ENCODE results near the gene ZNF280A.
"Not testable (repeated sequence)": the region's sequence is repeated elsewhere in the genome, so short reads cannot be mapped to it uniquely, and the experiment has no call there.

The ZNF280A gene

DNA sequence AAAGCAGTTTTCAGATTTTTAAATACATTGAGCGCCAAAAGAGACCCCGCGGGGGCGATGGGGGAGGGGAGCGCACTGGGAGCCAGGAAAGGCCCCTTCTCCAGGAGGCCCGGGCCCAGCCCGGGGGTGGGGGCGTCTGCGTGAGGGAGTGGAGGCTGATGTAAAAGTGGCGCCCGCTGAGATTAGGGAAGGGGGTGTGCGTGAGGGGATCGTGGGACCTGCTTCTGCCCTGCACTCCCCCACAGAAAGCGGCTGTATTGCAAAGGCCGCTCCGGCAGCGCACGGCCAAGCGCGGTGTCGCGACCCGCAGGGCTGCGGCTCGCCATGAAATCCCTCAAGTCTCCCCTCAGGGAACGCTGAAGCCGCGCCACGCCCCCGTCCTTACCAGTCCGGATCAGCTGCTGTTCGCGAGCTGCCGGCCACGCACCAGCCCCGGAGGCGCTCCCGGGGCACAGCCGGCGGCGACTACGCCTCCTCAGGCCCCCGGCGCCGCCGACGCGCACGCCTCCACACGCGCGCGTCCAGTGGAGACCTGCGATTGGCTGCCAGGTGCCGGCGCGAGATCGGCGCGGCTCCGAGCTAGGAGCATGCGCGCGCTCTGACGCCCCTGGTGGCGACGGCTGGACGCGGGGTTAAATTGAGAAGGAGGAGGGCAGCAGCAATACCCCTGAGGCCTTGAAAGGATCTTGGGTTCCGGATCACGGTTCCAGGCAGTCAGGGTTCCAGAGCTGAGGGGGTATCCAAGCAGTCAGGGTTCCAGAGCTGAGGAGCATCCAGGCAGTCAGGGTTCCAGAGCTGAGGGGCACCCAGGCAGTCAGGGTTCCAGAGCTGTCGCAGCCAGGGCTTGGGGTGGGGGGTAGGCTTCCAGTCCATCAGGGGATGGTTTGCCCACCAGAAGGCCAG, 11.5 kb downstream of the ZNF280A start, which contains the start of gene ZNF280B:
ZNF280B (minus strand) TSS at position 469 of the 903 bp plus-strand sequence. CDS start 19,344 bp downstream, outside the sequence.
- peak; percentile 45; the same call in 1 of the 2 replicates for TF ChIP-seq PPARA (CRISPR knock-in tag; IDR thresholded peaks at IDR 0.05; ENCODE audit: borderline replicate concordance)
- TF ChIP-seq ZNF565 (CRISPR knock-in tag; conservative IDR thresholded peaks at IDR 0.05; ENCODE audit: low read depth), result no peak
- ATAC-seq, result peak; percentile 100

DNA sequence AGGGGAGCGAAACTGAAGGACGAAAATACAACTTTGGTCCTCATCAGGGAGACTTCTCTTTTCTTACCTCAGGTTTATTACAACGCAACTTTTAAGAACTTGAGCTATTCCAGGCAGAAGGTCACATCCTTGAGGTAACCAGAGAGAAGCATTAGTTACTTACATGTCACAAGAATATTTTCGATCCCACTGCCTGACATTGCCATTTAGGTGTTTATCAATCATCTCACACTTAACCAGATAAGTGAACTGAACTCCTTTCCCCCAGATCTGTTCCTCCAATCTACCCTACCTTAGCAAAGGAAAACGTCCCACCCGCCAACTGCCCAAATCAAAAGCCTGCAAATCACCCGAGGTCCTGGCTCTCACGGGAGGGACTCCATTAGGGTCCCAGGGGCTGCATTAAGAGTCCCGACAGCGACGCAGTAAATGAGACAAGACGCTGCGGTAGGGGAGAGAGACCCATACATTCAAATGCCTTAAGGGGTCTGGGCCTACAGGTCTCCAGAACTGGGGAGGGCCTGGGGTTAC, 12.3 kb downstream of the ZNF280A start:
- peak; percentile 49 for ATAC-seq
- TF ChIP-seq ZFP30 (CRISPR knock-in tag; IDR thresholded peaks at IDR 0.05), result no peak
- no peak for TF ChIP-seq BACH2 (CRISPR knock-in tag; IDR thresholded peaks at IDR 0.05; ENCODE audit: borderline replicate concordance)
- TF ChIP-seq, protein P1, sequence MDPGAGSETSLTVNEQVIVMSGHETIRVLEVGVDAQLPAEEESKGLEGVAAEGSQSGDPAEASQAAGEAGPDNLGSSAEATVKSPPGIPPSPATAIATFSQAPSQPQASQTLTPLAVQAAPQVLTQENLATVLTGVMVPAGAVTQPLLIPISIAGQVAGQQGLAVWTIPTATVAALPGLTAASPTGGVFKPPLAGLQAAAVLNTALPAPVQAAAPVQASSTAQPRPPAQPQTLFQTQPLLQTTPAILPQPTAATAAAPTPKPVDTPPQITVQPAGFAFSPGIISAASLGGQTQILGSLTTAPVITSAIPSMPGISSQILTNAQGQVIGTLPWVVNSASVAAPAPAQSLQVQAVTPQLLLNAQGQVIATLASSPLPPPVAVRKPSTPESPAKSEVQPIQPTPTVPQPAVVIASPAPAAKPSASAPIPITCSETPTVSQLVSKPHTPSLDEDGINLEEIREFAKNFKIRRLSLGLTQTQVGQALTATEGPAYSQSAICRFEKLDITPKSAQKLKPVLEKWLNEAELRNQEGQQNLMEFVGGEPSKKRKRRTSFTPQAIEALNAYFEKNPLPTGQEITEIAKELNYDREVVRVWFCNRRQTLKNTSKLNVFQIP (CRISPR knock-in tag; IDR thresholded peaks at IDR 0.05; ENCODE audit: borderline replicate concordance, low read depth), result no peak
- TF ChIP-seq ZNF565 (CRISPR knock-in tag; conservative IDR thresholded peaks at IDR 0.05; ENCODE audit: low read depth), result no peak
- TF ChIP-seq CSRNP3 (CRISPR knock-in tag; IDR thresholded peaks at IDR 0.05), result no peak
- TF ChIP-seq ZNF8 (CRISPR knock-in tag; IDR thresholded peaks at IDR 0.05), result no peak
- no peak for TF ChIP-seq PPARA (CRISPR knock-in tag; IDR thresholded peaks at IDR 0.05; ENCODE audit: borderline replicate concordance)
- no peak for TF ChIP-seq ESRRG (CRISPR knock-in tag; IDR thresholded peaks at IDR 0.05)
- no peak for TF ChIP-seq OSR1 (CRISPR knock-in tag; IDR thresholded peaks at IDR 0.05)

- TF ChIP-seq ZC3H10 (CRISPR knock-in tag; IDR thresholded peaks at IDR 0.05), result no peak
- TF ChIP-seq, protein P2, sequence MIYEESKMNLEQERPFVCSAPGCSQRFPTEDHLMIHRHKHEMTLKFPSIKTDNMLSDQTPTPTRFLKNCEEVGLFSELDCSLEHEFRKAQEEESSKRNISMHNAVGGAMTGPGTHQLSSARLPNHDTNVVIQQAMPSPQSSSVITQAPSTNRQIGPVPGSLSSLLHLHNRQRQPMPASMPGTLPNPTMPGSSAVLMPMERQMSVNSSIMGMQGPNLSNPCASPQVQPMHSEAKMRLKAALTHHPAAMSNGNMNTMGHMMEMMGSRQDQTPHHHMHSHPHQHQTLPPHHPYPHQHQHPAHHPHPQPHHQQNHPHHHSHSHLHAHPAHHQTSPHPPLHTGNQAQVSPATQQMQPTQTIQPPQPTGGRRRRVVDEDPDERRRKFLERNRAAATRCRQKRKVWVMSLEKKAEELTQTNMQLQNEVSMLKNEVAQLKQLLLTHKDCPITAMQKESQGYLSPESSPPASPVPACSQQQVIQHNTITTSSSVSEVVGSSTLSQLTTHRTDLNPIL (CRISPR knock-in tag; IDR thresholded peaks at IDR 0.05; ENCODE audit: low read depth), result no peak
- TF ChIP-seq TOX (CRISPR knock-in tag; IDR thresholded peaks at IDR 0.05; ENCODE audit: borderline replicate concordance), result no peak
- no peak for TF ChIP-seq ZNF70 (CRISPR knock-in tag; IDR thresholded peaks at IDR 0.05)
- TF ChIP-seq ISL1 (CRISPR knock-in tag; IDR thresholded peaks at IDR 0.05), result no peak
- TF ChIP-seq OSR1 (CRISPR knock-in tag; IDR thresholded peaks at IDR 0.05), result no peak
- no peak for TF ChIP-seq BACH2 (CRISPR knock-in tag; IDR thresholded peaks at IDR 0.05; ENCODE audit: borderline replicate concordance)
- no peak for TF ChIP-seq RARB (CRISPR knock-in tag; IDR thresholded peaks at IDR 0.05)
- no peak for TF ChIP-seq PPARA (CRISPR knock-in tag; IDR thresholded peaks at IDR 0.05; ENCODE audit: borderline replicate concordance)
- no peak for TF ChIP-seq ESRRG (CRISPR knock-in tag; IDR thresholded peaks at IDR 0.05)
- TF ChIP-seq SNAI2 (CRISPR knock-in tag; IDR thresholded peaks at IDR 0.05), result no peak
- TF ChIP-seq ARNTL (CRISPR knock-in tag; IDR thresholded peaks at IDR 0.05; ENCODE audit: borderline replicate concordance, low read depth), result no peak
- no peak for TF ChIP-seq PATZ1 (CRISPR knock-in tag; IDR thresholded peaks at IDR 0.05; ENCODE audit: borderline replicate concordance)
- no peak for TF ChIP-seq ZFP3 (CRISPR knock-in tag; IDR thresholded peaks at IDR 0.05)
- no peak for TF ChIP-seq CSDC2 (CRISPR knock-in tag; IDR thresholded peaks at IDR 0.05)
- TF ChIP-seq TCF4 (CRISPR knock-in tag; IDR thresholded peaks at IDR 0.05; ENCODE audit: borderline replicate concordance), result no peak
- no peak for ATAC-seq
Observed at GRCh38 chr22:22506736-22507135, 13.3 kb downstream of the ZNF280A start.

DNA sequence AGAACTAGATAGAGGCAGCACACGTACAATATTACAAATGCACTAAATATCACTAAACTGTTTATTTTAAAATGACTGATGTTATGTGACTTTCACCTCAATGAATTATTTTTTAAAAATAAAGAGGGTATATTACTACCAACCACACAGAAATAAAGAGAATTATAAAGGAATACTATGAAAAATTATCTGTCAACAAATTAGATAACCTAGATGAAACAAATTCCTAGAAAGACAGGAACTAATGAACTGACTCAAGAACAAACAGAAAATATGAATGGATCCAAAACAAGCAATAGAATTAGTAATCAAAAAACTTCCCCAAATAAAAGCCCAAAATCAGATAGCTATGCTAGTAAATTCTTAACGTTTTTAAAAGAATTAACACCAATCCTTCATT, 21.8 kb downstream of the ZNF280A start:
- ATAC-seq, result no peak
- TF ChIP-seq BACH2 (CRISPR knock-in tag; IDR thresholded peaks at IDR 0.05; ENCODE audit: borderline replicate concordance), result 0 out of 2 replicates have a peak, but pooled peaks have one; percentile 22
- no peak for TF ChIP-seq ARNTL (CRISPR knock-in tag; IDR thresholded peaks at IDR 0.05; ENCODE audit: borderline replicate concordance, low read depth)

DNA sequence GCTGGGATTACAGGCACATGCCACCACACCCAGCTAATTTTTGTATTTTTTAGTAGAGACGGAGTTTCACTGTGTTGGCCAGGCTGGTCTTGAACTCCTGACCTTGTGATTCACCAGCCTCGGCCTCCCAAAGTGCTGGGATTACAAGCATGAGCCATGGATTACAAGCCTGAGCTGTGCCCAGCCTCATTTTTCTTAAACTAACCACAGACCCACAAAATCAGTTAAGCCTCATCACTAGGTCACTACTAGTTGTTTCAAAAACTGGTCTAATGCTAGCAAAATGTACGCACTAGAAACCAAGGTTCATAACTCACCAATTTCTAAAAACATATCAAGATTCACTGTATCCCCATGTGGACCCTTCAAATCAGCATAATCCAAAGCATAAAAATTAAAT, 28.5 kb downstream of the ZNF280A start:
- not testable (repeated sequence) for ATAC-seq

All from SK-N-SH treated with all-trans-retinoic acid at 6 μM for 48 hours (cell line).